H1 (cell line): ENCODE data around the gene GPSM3.

Experiments used
- CTBP2 ChIP-seq: IDR thresholded peaks from 2 replicates; pipeline ENCODE4 v1.7.0; 2011; ENCODE audit warnings: borderline replicate concordance, mild to moderate bottlenecking, moderate library complexity, mixed read lengths, low read length; ENCODE audit not compliant: insufficient read depth, insufficient read length
- HDAC6 ChIP-seq: IDR thresholded peaks from one replicate; pipeline ENCODE4 v1.7.1; 2012; ENCODE audit warnings: low read depth, mild to moderate bottlenecking, inconsistent platforms, low read length, moderate library complexity
- JUND ChIP-seq: IDR thresholded peaks from 2 replicates; pipeline ENCODE4 v1.6.1; 2011; ENCODE audit warnings: mild to moderate bottlenecking, improper control_type of control experiment, low read length
- KDM1A ChIP-seq: fragments of 200-600, 300-600 bp; sonication (generic); IDR thresholded peaks from 2 replicates; pipeline ENCODE4 v1.7.1; 2016; ENCODE audit warnings: mild to moderate bottlenecking, low read length, borderline replicate concordance
- MAFK ChIP-seq: IDR thresholded peaks from 2 replicates; pipeline ENCODE4 v1.6.1; 2012; ENCODE audit warnings: low read depth, mild to moderate bottlenecking, improper control_type of control experiment, low read length
- MAX ChIP-seq: IDR thresholded peaks from 2 replicates; pipeline ENCODE4 v1.6.1; 2012; ENCODE audit warnings: inconsistent platforms
- POLR2A ChIP-seq, 2 experiments: IDR thresholded peaks; 1 replicate in 1 of 2; 2 replicates in 1 of 2; pipeline ENCODE4 v1.6.1; 2011; ENCODE audit warnings: low read depth in 2 of 2, low read length in 2 of 2, mild to moderate bottlenecking in 2 of 2; ENCODE audit errors: control extremely low read depth in 1 of 2
- POLR2AphosphoS5 ChIP-seq: IDR thresholded peaks from 2 replicates; pipeline ENCODE4 v1.6.1; 2011; ENCODE audit warnings: low read depth, low read length
- TAF1 ChIP-seq: IDR thresholded peaks from 2 replicates; pipeline ENCODE4 v1.6.1; 2011; ENCODE audit warnings: mild to moderate bottlenecking, low read depth, low read length
- YY1 ChIP-seq: IDR thresholded peaks from 2 replicates; pipeline ENCODE4 v1.6.1; 2011; ENCODE audit warnings: low read depth, mild to moderate bottlenecking, low read length
- TF ChIP-seq, protein P1 (sequence below), 3 experiments: IDR thresholded peaks; 1 replicate in 2 of 3; 2 replicates in 1 of 3; pipeline versions ENCODE4 v1.5.1 to v1.6.1; 2011; ENCODE audit warnings: low read length in 3 of 3, mild to moderate bottlenecking in 3 of 3, inconsistent platforms in 2 of 3, low read depth in 1 of 3, moderate library complexity in 1 of 3; ENCODE audit not compliant: insufficient read depth in 1 of 3; ENCODE audit errors: control extremely low read depth in 1 of 3

- TF ChIP-seq CTBP2 = no peak
- TF ChIP-seq POLR2A (IDR thresholded peaks at IDR 0.05; ENCODE audit: control extremely low read depth in 1 of 2, low read depth in 2 of 2, low read length in 2 of 2) = no peak
- TF ChIP-seq MAX = peak; percentile 59
- TF ChIP-seq, protein P1, sequence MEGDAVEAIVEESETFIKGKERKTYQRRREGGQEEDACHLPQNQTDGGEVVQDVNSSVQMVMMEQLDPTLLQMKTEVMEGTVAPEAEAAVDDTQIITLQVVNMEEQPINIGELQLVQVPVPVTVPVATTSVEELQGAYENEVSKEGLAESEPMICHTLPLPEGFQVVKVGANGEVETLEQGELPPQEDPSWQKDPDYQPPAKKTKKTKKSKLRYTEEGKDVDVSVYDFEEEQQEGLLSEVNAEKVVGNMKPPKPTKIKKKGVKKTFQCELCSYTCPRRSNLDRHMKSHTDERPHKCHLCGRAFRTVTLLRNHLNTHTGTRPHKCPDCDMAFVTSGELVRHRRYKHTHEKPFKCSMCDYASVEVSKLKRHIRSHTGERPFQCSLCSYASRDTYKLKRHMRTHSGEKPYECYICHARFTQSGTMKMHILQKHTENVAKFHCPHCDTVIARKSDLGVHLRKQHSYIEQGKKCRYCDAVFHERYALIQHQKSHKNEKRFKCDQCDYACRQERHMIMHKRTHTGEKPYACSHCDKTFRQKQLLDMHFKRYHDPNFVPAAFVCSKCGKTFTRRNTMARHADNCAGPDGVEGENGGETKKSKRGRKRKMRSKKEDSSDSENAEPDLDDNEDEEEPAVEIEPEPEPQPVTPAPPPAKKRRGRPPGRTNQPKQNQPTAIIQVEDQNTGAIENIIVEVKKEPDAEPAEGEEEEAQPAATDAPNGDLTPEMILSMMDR (IDR thresholded peaks at IDR 0.05; ENCODE audit: control extremely low read depth in 1 of 3, insufficient read depth in 1 of 3, low read depth in 1 of 3, low read length in 3 of 3) = peak in 2 of 3 experiments; percentile 67 to 71; a peak in 3 of 4 replicates
- no peak for TF ChIP-seq YY1
- TF ChIP-seq KDM1A = no peak
- TF ChIP-seq HDAC6 = no peak
- peak; percentile 34; the same call in 1 of the 2 replicates for TF ChIP-seq MAFK
- peak; percentile 42; the same call in 1 of the 2 replicates for TF ChIP-seq POLR2AphosphoS5
- peak; percentile 83 for TF ChIP-seq JUND
- TF ChIP-seq TAF1 = no peak
Measured at GRCh38 chr6:32166411-32167061, 25.9 kb downstream of the GPSM3 start.
